H9 (cell line): ENCODE data around the gene APBB2. TPM values are rescaled to one million over a fixed set of nuclear protein-coding genes. Genes with fewer than 3 reads are reported as not detected.

Source experiments
- DNase-seq: peaks from one replicate; pipeline ENCODE4 v3.0.0-alpha.2; 2017
- H2AFZ ChIP-seq: one replicate; pipeline ENCODE4 v1.6.1; 2013; ENCODE audit warnings: mild to moderate bottlenecking, low read length, control low read depth, moderate library complexity
- H2AK5ac ChIP-seq: 2 replicates; pipeline ENCODE4 v1.6.1; 2013; ENCODE audit warnings: low read length, control low read depth, mixed read lengths; ENCODE audit not compliant: insufficient read length
- H2BK120ac ChIP-seq: one replicate; pipeline ENCODE4 v1.6.1; 2013; ENCODE audit warnings: low read depth, mild to moderate bottlenecking, low read length, control low read depth, inconsistent platforms; ENCODE audit not compliant: poor library complexity, severe bottlenecking
- H2BK12ac ChIP-seq: 2 replicates; pipeline ENCODE4 v1.6.1; 2013; ENCODE audit warnings: low read length, control low read depth, mixed read lengths, low read depth; ENCODE audit not compliant: insufficient read length
- H2BK15ac ChIP-seq: 2 replicates; pipeline ENCODE4 v1.6.1; 2013; ENCODE audit warnings: low read depth, low read length, control low read depth
- H2BK20ac ChIP-seq: one replicate; pipeline ENCODE4 v1.6.1; 2013; ENCODE audit warnings: low read depth, mild to moderate bottlenecking, low read length, control low read depth, inconsistent platforms; ENCODE audit not compliant: poor library complexity, severe bottlenecking
- H2BK5ac ChIP-seq: 2 replicates; pipeline ENCODE4 v1.6.1; 2013; ENCODE audit warnings: low read length, control low read depth, mixed read lengths; ENCODE audit not compliant: insufficient read length
- H3K14ac ChIP-seq: 2 replicates; pipeline ENCODE4 v1.6.1; 2013; ENCODE audit warnings: low read length, control low read depth; ENCODE audit not compliant: insufficient read depth
- H3K18ac ChIP-seq: 2 replicates; pipeline ENCODE4 v1.6.1; 2013; ENCODE audit warnings: low read depth, mild to moderate bottlenecking, mixed read lengths, low read length, control low read depth; ENCODE audit not compliant: insufficient read length
- H3K23ac ChIP-seq: 2 replicates; pipeline ENCODE4 v1.6.1; 2013; ENCODE audit warnings: low read length, control low read depth, mixed read lengths, low read depth; ENCODE audit not compliant: insufficient read length
- H3K23me2 ChIP-seq: 2 replicates; pipeline ENCODE4 v1.6.1; 2013; ENCODE audit warnings: low read depth, mild to moderate bottlenecking, mixed read lengths, low read length, control low read depth; ENCODE audit not compliant: insufficient read length, poor library complexity, severe bottlenecking
- H3K27ac ChIP-seq: 2 replicates; pipeline ENCODE4 v1.5.1; 2013; ENCODE audit warnings: low read length, control low read depth, mixed read lengths, low read depth; ENCODE audit not compliant: insufficient read length
- H3K27me3 ChIP-seq: 2 replicates; pipeline ENCODE4 v1.6.1; 2013; ENCODE audit warnings: low read length, control low read depth, inconsistent platforms; ENCODE audit not compliant: insufficient read depth
- H3K4ac ChIP-seq: 2 replicates; pipeline ENCODE4 v1.6.1; 2013; ENCODE audit warnings: low read depth, mild to moderate bottlenecking, control low read depth, inconsistent platforms, low read length, moderate library complexity
- H3K4me1 ChIP-seq: 2 replicates; pipeline ENCODE4 v1.6.1; 2013; ENCODE audit warnings: low read length, control low read depth, inconsistent platforms; ENCODE audit not compliant: insufficient read depth
- H3K4me2 ChIP-seq: 2 replicates; pipeline ENCODE4 v1.6.1; 2013; ENCODE audit warnings: low read length, control low read depth, mixed read lengths; ENCODE audit not compliant: insufficient read length, insufficient read depth
- H3K56ac ChIP-seq: 2 replicates; pipeline ENCODE4 v1.6.1; 2013; ENCODE audit warnings: low read depth, mild to moderate bottlenecking, mixed read lengths, low read length, control low read depth; ENCODE audit not compliant: insufficient read length
- H3K79me1 ChIP-seq: 2 replicates; pipeline ENCODE4 v1.6.1; 2013; ENCODE audit warnings: low read depth, mild to moderate bottlenecking, moderate library complexity, low read length, control low read depth, inconsistent platforms; ENCODE audit not compliant: insufficient read depth, poor library complexity, severe bottlenecking
- H3K79me2 ChIP-seq: 2 replicates; pipeline ENCODE4 v1.6.1; 2013; ENCODE audit warnings: low read length, control low read depth, inconsistent platforms; ENCODE audit not compliant: insufficient read depth
- H3K9ac ChIP-seq: 2 replicates; pipeline ENCODE4 v1.6.1; 2013; ENCODE audit warnings: low read length, control low read depth, mixed read lengths; ENCODE audit not compliant: insufficient read length; ENCODE audit errors: extremely low read depth
- H3K9me3 ChIP-seq: one replicate; pipeline ENCODE4 v1.6.1; 2013; ENCODE audit warnings: low read depth, low read length, inconsistent platforms; ENCODE audit not compliant: control insufficient read depth
- H3T11ph ChIP-seq: one replicate; pipeline ENCODE4 v1.6.1; 2013; ENCODE audit warnings: mild to moderate bottlenecking, low read length, control low read depth, inconsistent platforms
- H4K20me1 ChIP-seq: one replicate; pipeline ENCODE4 v1.6.1; 2013; ENCODE audit not compliant: control insufficient read depth, insufficient read length, insufficient read depth
- H4K5ac ChIP-seq: 2 replicates; pipeline ENCODE4 v1.6.1; 2013; ENCODE audit warnings: low read depth, mild to moderate bottlenecking, mixed read lengths, low read length, control low read depth; ENCODE audit not compliant: insufficient read length
- H4K8ac ChIP-seq: replicated peaks from 2 replicates; pipeline ENCODE4 v1.6.1; 2013; ENCODE audit warnings: low read length, control low read depth, mixed read lengths, low read depth; ENCODE audit not compliant: insufficient read length
- H4K91ac ChIP-seq: 2 replicates; pipeline ENCODE4 v1.6.1; 2013; ENCODE audit warnings: low read depth, mild to moderate bottlenecking, moderate library complexity, mixed read lengths, low read length, control low read depth; ENCODE audit not compliant: insufficient read length
- H3K27ac Mint-ChIP-seq, 3 experiments: 2 replicates in 2 of 3; 3 replicates in 1 of 3; pipeline ENCODE4 v1.8.0; 2020 to 2021; ENCODE audit warnings: mixed read lengths in 3 of 3, mild to moderate bottlenecking in 1 of 3, moderate library complexity in 1 of 3
- H3K27me3 Mint-ChIP-seq: 2 replicates; pipeline ENCODE4 v1.8.0; 2021; ENCODE audit warnings: low read depth, mild to moderate bottlenecking, moderate library complexity, mixed read lengths
- H3K36me3 Mint-ChIP-seq, 3 experiments: 2 replicates in 2 of 3; 3 replicates in 1 of 3; pipeline ENCODE4 v1.8.0; 2020 to 2021; ENCODE audit warnings: low read depth in 3 of 3, mixed read lengths in 3 of 3; ENCODE audit not compliant: insufficient read depth in 1 of 3
- H3K4me1 Mint-ChIP-seq, 2 experiments: 2 replicates each; pipeline ENCODE4 v1.8.0; 2020; ENCODE audit warnings: mixed read lengths in 2 of 2
- H3K4me3 Mint-ChIP-seq, 2 experiments: 2 replicates in 1 of 2; 3 replicates in 1 of 2; pipeline ENCODE4 v1.8.0; 2020 to 2021; ENCODE audit warnings: mild to moderate bottlenecking in 2 of 2, mixed read lengths in 2 of 2, moderate library complexity in 1 of 2
- H3K9me3 Mint-ChIP-seq, 2 experiments: 2 replicates in 1 of 2; 3 replicates in 1 of 2; pipeline ENCODE4 v1.8.0; 2020; ENCODE audit warnings: mild to moderate bottlenecking in 2 of 2, mixed read lengths in 2 of 2, moderate library complexity in 1 of 2
- CTCF ChIP-seq: fragments of 200-600 bp; sonication (generic); conservative IDR thresholded peaks from 3 replicates; pipeline ENCODE4 v1.8.0; 2021; ENCODE audit warnings: antibody characterized with exemption, mild to moderate bottlenecking
- WGBS: extraction: QIAGEN DNeasy Blood & Tissue Kit; methylation state at CpG from one replicate; pipeline ENCODE4 v1.1.7; 2013; ENCODE audit warnings: missing lambda C conversion rate, low lambda C conversion rate, mixed read lengths; ENCODE audit not compliant: insufficient read length; ENCODE audit errors: extremely low coverage; 5-methylcytosine and 5-hydroxymethylcytosine counted together
- total RNA-seq: library from RNA; stranded (reverse); gene quantifications from 2 replicates; pipeline ENCODE4 v1.2.1, GENCODE V29; 2021

APBB2 gene
- total RNA-seq, 1 experiment from 2014 or later = 39.6 TPM

GRCh38 chr4:40785727-40786126 is 428.6 kb downstream of the APBB2 start:
- Histone ChIP-seq H2AK5ac (no peak overlapping the region), H3K27ac (no peak overlapping the region), H2AFZ (no peak overlapping the region), H4K20me1 (no peaks in the 10 kb centered on the region), H3K18ac (no peak overlapping the region), H2BK12ac (no peak overlapping the region), H2BK120ac (no peak overlapping the region), H3K27me3 (no peaks in the 10 kb centered on the region), H3K4me2 (no peak overlapping the region), H3K79me1 (no peaks in the 10 kb centered on the region), H3K23me2 (no peaks in the 10 kb centered on the region), H3K9ac (no peak overlapping the region), H3K56ac (no peak overlapping the region), H3K9me3 (no peaks in the 10 kb centered on the region), H3K4me1 (no peaks in the 10 kb centered on the region; the same call in 1 of the 2 replicates), H4K91ac (no peak overlapping the region), H3K79me2 (no peaks in the 10 kb centered on the region), H2BK15ac (no peak overlapping the region), H3K23ac (no peak overlapping the region), H3K14ac (no peak overlapping the region), H4K8ac (no peak overlapping the region), H3T11ph (no peak overlapping the region), H4K5ac (no peak overlapping the region), H2BK20ac (no peak overlapping the region), H3K4ac (no peak overlapping the region), H2BK5ac (no peak overlapping the region)
- H3K27ac Mint-ChIP-seq = no peak overlapping the region
- DNase-seq = no peak
- no peak for TF ChIP-seq CTCF
- H3K4me1 Mint-ChIP-seq = 0 out of 4 replicates have a peak, but pooled peaks cover 2 to 3% of the 10 kb centered on the region in 2 experiments
- no peaks in the 10 kb centered on the region for H3K27me3 Mint-ChIP-seq
- H3K4me3 Mint-ChIP-seq = no peak overlapping the region
- H3K9me3 Mint-ChIP-seq = peaks cover 0 to 3% of the 10 kb centered on the region in 2 experiments; a peak in 1 of 5 replicates
- H3K36me3 Mint-ChIP-seq = peaks cover 12 to 24% (median 18%) of the 10 kb centered on the region in 3 experiments
- WGBS = no CpG with 5 or more reads among the region's 12 CpGs
